Body of pancreas (tissue), 4 donors: ENCODE measurements around the gene BMPR1B. TPM values are rescaled to one million over a fixed set of nuclear protein-coding genes. Genes with fewer than 3 reads are reported as not detected.

Source experiments
- ATAC-seq: fragments of 150-250 bp; one replicate; pipeline ENCODE4 v1.9.1; 2016
- DNase-seq, 4 donors: peaks; one replicate each; pipeline ENCODE4 v3.0.0-alpha.2; 2019
- H3K27ac ChIP-seq, 4 donors: fragments of 200-600 bp; sonication (generic); 1 replicate in 3 of 4; 2 replicates in 1 of 4; pipeline versions ENCODE4 v1.5.1 to v1.6.1; 2016 to 2019; ENCODE audit warnings: mild to moderate bottlenecking in 1 of 4, mixed read lengths in 1 of 4, moderate library complexity in 1 of 4
- H3K27me3 ChIP-seq, 2 donors: fragments of 200-600 bp; sonication (generic); one replicate each; pipeline ENCODE4 v1.6.0; 2016; ENCODE audit warnings: mild to moderate bottlenecking in 1 of 2
- H3K36me3 ChIP-seq, 2 donors: fragments of 200-600 bp; sonication (generic); replicated peaks in 1 of 2; 2 replicates each; pipeline ENCODE4 v1.5.1; 2016; ENCODE audit warnings: low read depth in 2 of 2; ENCODE audit not compliant: insufficient read depth in 1 of 2
- H3K4me1 ChIP-seq: fragments of 200-600 bp; sonication (generic); one replicate; pipeline ENCODE4 v1.6.0; 2016
- H3K4me3 ChIP-seq, 2 donors: fragments of 200-600 bp; sonication (generic); 1 replicate in 1 of 2; 2 replicates in 1 of 2; pipeline ENCODE4 v1.5.1; 2016 to 2019
- H3K9me3 ChIP-seq, 3 donors: fragments of 200-600 bp; sonication (generic); 1 replicate in 2 of 3; 2 replicates in 1 of 3; pipeline ENCODE4 v1.5.1; 2016
- CTCF ChIP-seq, 7 experiments: fragments of 450-650 bp in 4 of 7; fragments of 200-600 bp in 3 of 7; sonication (generic) in 3 of 7; IDR thresholded peaks; one replicate each; pipeline ENCODE4 v1.5.1; 2016 to 2019; ENCODE audit warnings: antibody characterized with exemption in 7 of 7
- POLR2A ChIP-seq, 3 donors: fragments of 450-650 bp; IDR thresholded peaks; one replicate each; pipeline ENCODE4 v1.6.1; 2016; ENCODE audit warnings: antibody characterized with exemption in 3 of 3, mild to moderate bottlenecking in 2 of 3
- WGBS, 2 donors: methylation state at CpG; one replicate each; pipeline ENCODE4 v1.1.5; 2017; 5-methylcytosine and 5-hydroxymethylcytosine counted together
- intact Hi-C: fragments of 100-400 bp; cut with DNase I; formaldehyde crosslinking; loops from one replicate; pipeline ENCODE4 v1.15.1; 2023
- total RNA-seq, 2 donors: library from RNA; depleted of rRNA; stranded (reverse); fragments of >200 nt; gene quantifications; one replicate each; pipeline ENCODE4 v1.1.0, GENCODE V29; 2016

Gene BMPR1B
- total RNA-seq, 2 donors from 2014 or later, result 0.99 to 1.3 TPM

- no peaks in the 10 kb centered on the region for H3K36me3 ChIP-seq
- peak overlapping the region in 3 of 4 donors; percentile 34 to 65 (median 49) for H3K27ac ChIP-seq
- DNase-seq, result peak in 1 of 4 donors; percentile 6
- intact Hi-C loops, result no loop called here
- TF ChIP-seq CTCF (IDR thresholded peaks at IDR 0.05), result no peak
- TF ChIP-seq POLR2A (IDR thresholded peaks at IDR 0.05), result no peak
- H3K4me3 ChIP-seq, result peak overlapping the region in 1 of 2 donors; percentile 19
- H3K4me1 ChIP-seq, result peaks cover 14% of the 10 kb centered on the region
- no peaks in the 10 kb centered on the region for H3K9me3 ChIP-seq
- no peaks in the 10 kb centered on the region for H3K27me3 ChIP-seq
- peak; percentile 19 for ATAC-seq
- 11 to 20% methylated on average over 19 of the region's 19 CpGs for WGBS, 2 donors
These were observed 1.1 kb downstream of the BMPR1B start for GRCh38 chr4:94758700-94759399.

GRCh38 chr4:94759767-94760211 lies 2.0 kb downstream of the BMPR1B start:
- DNase-seq, result no peak
- peaks cover 14% of the 10 kb centered on the region for H3K4me1 ChIP-seq
- no peak for ATAC-seq
- 80 to 82% methylated on average over 1 of the region's 1 CpG for WGBS, 2 donors
- no peaks in the 10 kb centered on the region for H3K36me3 ChIP-seq
- TF ChIP-seq POLR2A (IDR thresholded peaks at IDR 0.05), result no peak
- no peak for TF ChIP-seq CTCF (IDR thresholded peaks at IDR 0.05)
- no peak overlapping the region for H3K4me3 ChIP-seq
- intact Hi-C loops, result no loop called here
- H3K27me3 ChIP-seq, result no peaks in the 10 kb centered on the region
- no peaks in the 10 kb centered on the region for H3K9me3 ChIP-seq
- H3K27ac ChIP-seq, result no peak overlapping the region

GRCh38 chr4:94762326-94762725 lies 4.6 kb downstream of the BMPR1B start:
- Histone ChIP-seq H3K4me3 (no peak overlapping the region), H3K27me3 (no peaks in the 10 kb centered on the region), H3K27ac (no peak overlapping the region), H3K36me3 (no peaks in the 10 kb centered on the region), H3K9me3 (no peaks in the 10 kb centered on the region), H3K4me1 (peaks cover 13% of the 10 kb centered on the region)
- WGBS, 2 donors, result 84 to 90% methylated on average over 4 of the region's 4 CpGs
- TF ChIP-seq POLR2A (IDR thresholded peaks at IDR 0.05), result no peak
- no peak for TF ChIP-seq CTCF (IDR thresholded peaks at IDR 0.05)
- no peak for DNase-seq
- ATAC-seq, result no peak
- intact Hi-C loops, result no loop called here

- no peak for ATAC-seq
- H3K27me3 ChIP-seq, result no peaks in the 10 kb centered on the region
These were observed 5.2 kb downstream of the BMPR1B start for GRCh38 chr4:94763005-94763404.

More at GRCh38 chr4:94763005-94763404, 5.2 kb downstream of the BMPR1B start:
- Histone ChIP-seq H3K4me1 (peaks cover 10% of the 10 kb centered on the region), H3K4me3 (no peak overlapping the region), H3K27ac (no peak overlapping the region), H3K9me3 (no peaks in the 10 kb centered on the region), H3K36me3 (no peaks in the 10 kb centered on the region)
- no peak for DNase-seq
- TF ChIP-seq CTCF (IDR thresholded peaks at IDR 0.05) (no peak), POLR2A (IDR thresholded peaks at IDR 0.05) (no peak)
- 65 to 76% methylated on average over 4 of the region's 4 CpGs for whole genome bisulfite sequencing, 2 donors
- intact Hi-C loops, result no loop called here
